Measurements from ENCODE around the gene STEAP1.
"Not testable (repeated sequence)": the region's sequence is repeated elsewhere in the genome, so short reads cannot be mapped to it uniquely, and the experiment has no call there.

STEAP1 gene

GRCh38 chr7:90153943-90154771, at the start of gene STEAP1:
Gene STEAP1 (plus strand): TSS chr7:90154469. CDS start chr7:90159789, 5,320 bp downstream.
- H3K9me2 ChIP-seq (ENCODE audit: low read depth, low read length); H3F3A ChIP-seq (ENCODE audit: insufficient read depth, low read length); H3K9me3 ChIP-seq (ENCODE audit: low read length); H3K36me3 ChIP-seq (ENCODE audit: insufficient read depth, low read length); H2AFZ ChIP-seq (ENCODE audit: low read length); H3K4me1 ChIP-seq (ENCODE audit: insufficient read depth, low read length, severe bottlenecking); H3K9ac ChIP-seq (ENCODE audit: low read length); H4K20me1 ChIP-seq (ENCODE audit: insufficient read depth, low read length); H3K79me2 ChIP-seq (ENCODE audit: insufficient read depth, low read length); H3K27me3 ChIP-seq (ENCODE audit: insufficient read depth, low read length); H3K27ac ChIP-seq (ENCODE audit: low read depth, low read length, poor library complexity, severe bottlenecking): not testable (repeated sequence)
- Histone ChIP-seq H3K4me3 (ENCODE audit: low read depth, low read length, poor library complexity, severe bottlenecking) (peak within 1 kb of the TSS; percentile 34), H3K4me2 (ENCODE audit: low read length) (peak within 1 kb of the TSS; percentile 44)
- TF ChIP-seq CTCF (IDR thresholded peaks at IDR 0.05; ENCODE audit: low read length) = peak; percentile 65

- not testable (repeated sequence) for H3K4me2 ChIP-seq (ENCODE audit: low read length); H3K27ac ChIP-seq (ENCODE audit: low read depth, low read length, poor library complexity, severe bottlenecking); H3K27me3 ChIP-seq (ENCODE audit: insufficient read depth, low read length); H3K9me2 ChIP-seq (ENCODE audit: low read depth, low read length); H3K9me3 ChIP-seq (ENCODE audit: low read length); H3K4me1 ChIP-seq (ENCODE audit: insufficient read depth, low read length, severe bottlenecking); H4K20me1 ChIP-seq (ENCODE audit: insufficient read depth, low read length); H3K79me2 ChIP-seq (ENCODE audit: insufficient read depth, low read length); H3K36me3 ChIP-seq (ENCODE audit: insufficient read depth, low read length); H2AFZ ChIP-seq (ENCODE audit: low read length); H3F3A ChIP-seq (ENCODE audit: insufficient read depth, low read length); H3K4me3 ChIP-seq (ENCODE audit: low read depth, low read length, poor library complexity, severe bottlenecking); H3K9ac ChIP-seq (ENCODE audit: low read length)
- peak; percentile 11; the same call in 1 of the 2 replicates for TF ChIP-seq CTCF (IDR thresholded peaks at IDR 0.05; ENCODE audit: low read length)
Measured at GRCh38 chr7:90114972-90115371, 39.3 kb upstream of the STEAP1 start.

GRCh38 chr7:90118551-90119177, 35.6 kb upstream of the STEAP1 start:
- not testable (repeated sequence) for H3K27me3 ChIP-seq (ENCODE audit: insufficient read depth, low read length); H3K27ac ChIP-seq (ENCODE audit: low read depth, low read length, poor library complexity, severe bottlenecking); H3K79me2 ChIP-seq (ENCODE audit: insufficient read depth, low read length); H3K9me2 ChIP-seq (ENCODE audit: low read depth, low read length); H2AFZ ChIP-seq (ENCODE audit: low read length); H3F3A ChIP-seq (ENCODE audit: insufficient read depth, low read length); H3K36me3 ChIP-seq (ENCODE audit: insufficient read depth, low read length); H4K20me1 ChIP-seq (ENCODE audit: insufficient read depth, low read length); H3K9me3 ChIP-seq (ENCODE audit: low read length); H3K9ac ChIP-seq (ENCODE audit: low read length); H3K4me3 ChIP-seq (ENCODE audit: low read depth, low read length, poor library complexity, severe bottlenecking); H3K4me2 ChIP-seq (ENCODE audit: low read length); H3K4me1 ChIP-seq (ENCODE audit: insufficient read depth, low read length, severe bottlenecking)

All from OCI-LY1 (cell line).